IMR-90 (cell line): ENCODE results near the gene CD99L2. TPM values are rescaled to one million over a fixed set of nuclear protein-coding genes. Genes with fewer than 3 reads are reported as not detected.

ENCODE experiments used
- polyA plus RNA-seq, 3 experiments: library from polyadenylated mRNA; depleted of rRNA; stranded (reverse); fragments of >200 nt; gene quantifications; 2 replicates each; pipeline ENCODE4 v1.2.3, GENCODE V29; 2012; ENCODE audit warnings: low replicate concordance in 1 of 3
- total RNA-seq: library from RNA; depleted of rRNA; stranded (reverse); fragments of >200 nt; gene quantifications from 2 replicates; pipeline ENCODE4 v1.2.3, GENCODE V29; 2012; rRNA removed

CD99L2 gene
- total and polyA plus RNA-seq, 2 of the 4 experiments (the other 2 are of a cell fraction): 17.4 to 41.4 TPM

Other genes starting within 250 kb of the CD99L2 start
- 19.0 and 22.8 TPM in 2 replicates for gene MTMR1, start 205.3 kb downstream of the CD99L2 start, total RNA-seq
- gene MTMR1, start 205.3 kb downstream of the CD99L2 start, polyA plus RNA-seq (2012; rRNA removed): 24.2 and 28.8 TPM in 2 replicates
- gene HMGB3, start 84.7 kb upstream of the CD99L2 start, total RNA-seq: 14.7 and 23.3 TPM in 2 replicates
- gene HMGB3, start 84.7 kb upstream of the CD99L2 start, polyA plus RNA-seq (2012; rRNA removed): 15.7 and 21.3 TPM in 2 replicates